ENCODE measurements around the gene EMILIN1. TPM values are rescaled to one million over a fixed set of nuclear protein-coding genes. Genes with fewer than 3 reads are reported as not detected.
A peak's percentile ranks its signal among the peaks of the same experiment; 100 is the strongest.

Gene EMILIN1
- total RNA-seq, 1 experiment from 2014 or later = 0.31 TPM

DNA sequence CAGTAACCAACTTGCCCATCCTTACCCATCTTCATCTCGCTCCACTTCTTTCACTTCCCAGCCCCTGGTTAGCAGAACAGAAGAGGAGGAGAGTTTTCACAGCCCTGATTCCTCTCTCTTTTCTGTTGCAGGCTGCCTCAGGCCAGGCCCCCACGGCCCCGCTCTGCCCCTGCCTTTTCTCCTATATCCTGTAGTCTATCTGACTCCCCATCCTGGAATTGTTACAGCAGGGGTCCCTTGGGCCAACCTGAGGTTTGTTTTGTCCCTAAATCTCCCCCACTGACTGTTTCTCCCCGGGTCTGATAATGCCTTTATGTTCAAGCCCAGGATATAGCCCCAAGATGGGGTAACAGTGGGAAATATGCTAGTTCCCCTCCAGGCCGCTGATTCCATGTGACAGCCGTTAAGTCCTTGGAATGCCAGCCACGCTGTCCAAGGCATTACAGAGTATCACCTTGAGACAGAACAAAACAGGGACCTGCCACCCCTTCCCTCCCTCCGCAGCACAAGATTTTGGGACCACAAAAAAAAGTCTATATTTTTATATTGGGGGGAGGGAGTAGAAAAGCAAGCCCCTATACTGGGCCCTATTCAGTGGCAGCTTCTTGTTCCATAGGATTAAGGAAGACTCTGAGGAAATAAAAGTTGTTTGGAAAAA lies 8.3 kb upstream of the EMILIN1 start:
- Histone ChIP-seq H3K27ac (ENCODE audit: low read length) (peak overlapping the region; percentile 93), H3K4me3 (ENCODE audit: low read depth in 2 of 2, low read length in 2 of 2) (peak overlapping the region; percentile 98 to 100), H3K4me1 (ENCODE audit: control insufficient read depth, insufficient read depth, low read length) (peaks cover 15% of the 10 kb centered on the region), H3K9me3 (ENCODE audit: control insufficient read depth, insufficient read depth, low read depth, low read length) (no peaks in the 10 kb centered on the region), H3K36me3 (ENCODE audit: control insufficient read depth, insufficient read depth, low read length) (no peaks in the 10 kb centered on the region), H3K27me3 (ENCODE audit: control insufficient read depth, insufficient read depth, low read length) (no peaks in the 10 kb centered on the region)
- POLR2A ChIA-PET = interaction anchor here (0.7 kb wide), 1 partner anchor 15 kb away, joined by 3 read pairs; no protein-coding TSS in a partner anchor
- no TSS peak for BruUV-seq (replicated peaks)
- TF ChIP-seq REST (IDR thresholded peaks at IDR 0.05; ENCODE audit: insufficient read depth in 1 of 2, low read depth in 2 of 2, low read length in 1 of 2) (no peak), SIN3A (IDR thresholded peaks at IDR 0.05; ENCODE audit: borderline replicate concordance, insufficient read depth, low read depth, low read length) (no peak), POLR2AphosphoS5 (IDR thresholded peaks at IDR 0.05; ENCODE audit: low read depth, low read length) (no peak), TCF7L2 (IDR thresholded peaks at IDR 0.05; ENCODE audit: low read depth, low read length) (no peak), CTCF (IDR thresholded peaks at IDR 0.05) (no peak)
- in situ Hi-C loops (cut with HindIII; ENCODE audit: low pct_unique_long_range_greater_than_20kb, low sequenced_read_pairs) = no loop called here
- DNase-seq (ENCODE audit: low read depth, low spot score) (no peak), ATAC-seq (no peak)
- intact Hi-C loops (cut with micrococcal nuclease; ENCODE audit: unreplicated experiment) = no loop called here
- CTCF ChIA-PET = interaction anchor here (0.7 kb wide), 1 partner anchor 12 kb away, joined by 3 read pairs; no protein-coding TSS in a partner anchor

DNA sequence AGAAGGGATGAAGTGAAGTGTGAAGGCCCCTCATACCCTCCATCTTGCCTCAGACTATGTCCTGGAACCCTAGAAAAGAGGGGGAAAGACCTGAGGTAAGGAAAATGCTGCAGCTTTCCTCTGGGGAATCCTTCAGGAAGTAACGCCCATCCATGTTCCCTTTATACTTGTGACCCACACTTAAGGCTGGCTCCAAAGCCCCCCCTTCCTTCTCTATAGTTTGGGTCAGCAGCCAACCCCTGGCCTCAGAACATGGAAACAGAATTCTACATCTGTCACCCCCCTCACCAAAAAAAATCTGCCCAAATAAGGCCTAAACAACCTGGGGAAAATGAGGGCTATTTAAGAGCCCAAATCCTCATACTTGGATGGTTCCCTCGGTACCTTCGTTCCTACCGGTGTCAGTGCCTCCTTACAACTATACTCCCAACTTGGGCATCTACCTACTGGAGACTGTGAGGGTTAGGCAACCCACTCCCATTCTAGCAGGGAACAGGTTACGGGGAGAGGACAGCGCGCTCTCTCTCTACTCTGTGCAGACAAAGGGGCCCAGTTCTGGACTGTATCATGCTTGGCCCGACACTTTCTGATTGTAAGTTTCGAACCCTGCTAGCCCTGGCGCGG lies 7.7 kb upstream of the EMILIN1 start:
- POLR2A ChIA-PET = interaction anchor here (0.8 to 1.8 kb wide), 2 partner anchors 16 to 20 kb away, joined by 3 to 6 read pairs; no protein-coding TSS in a partner anchor
- in situ Hi-C loops (cut with HindIII; ENCODE audit: low pct_unique_long_range_greater_than_20kb, low sequenced_read_pairs) (no loop called here), intact Hi-C loops (cut with micrococcal nuclease; ENCODE audit: unreplicated experiment) (no loop called here)
- H3K27me3 ChIP-seq (ENCODE audit: control insufficient read depth, insufficient read depth, low read length) = no peaks in the 10 kb centered on the region
- peak overlapping the region; percentile 93 for H3K27ac ChIP-seq (ENCODE audit: low read length)
- DNase-seq (ENCODE audit: low read depth, low spot score) (no peak), ATAC-seq (peak; percentile 1; the same call in 1 of the 2 replicates)
- H3K4me3 ChIP-seq (ENCODE audit: low read depth in 2 of 2, low read length in 2 of 2) = peak overlapping the region; percentile 98 to 100
- H3K4me1 ChIP-seq (ENCODE audit: control insufficient read depth, insufficient read depth, low read length) = peaks cover 15% of the 10 kb centered on the region
- TSS peak; percentile 73 for BruUV-seq (replicated peaks)
- TF ChIP-seq POLR2AphosphoS5 (IDR thresholded peaks at IDR 0.05; ENCODE audit: low read depth, low read length) = no peak
- no peak; the same call in 1 of the 2 replicates for TF ChIP-seq TCF7L2 (IDR thresholded peaks at IDR 0.05; ENCODE audit: low read depth, low read length)
- no peak for TF ChIP-seq REST (IDR thresholded peaks at IDR 0.05; ENCODE audit: insufficient read depth in 1 of 2, low read depth in 2 of 2, low read length in 1 of 2)
- no peak for TF ChIP-seq SIN3A (IDR thresholded peaks at IDR 0.05; ENCODE audit: borderline replicate concordance, insufficient read depth, low read depth, low read length)
- TF ChIP-seq CTCF (IDR thresholded peaks at IDR 0.05) = no peak
- no peaks in the 10 kb centered on the region for H3K9me3 ChIP-seq (ENCODE audit: control insufficient read depth, insufficient read depth, low read depth, low read length)
- CTCF ChIA-PET = interaction anchor here (0.7 kb wide), 1 partner anchor 11 kb away, joined by 3 read pairs; no protein-coding TSS in a partner anchor
- H3K36me3 ChIP-seq (ENCODE audit: control insufficient read depth, insufficient read depth, low read length) = no peaks in the 10 kb centered on the region

Data from Panc1 (cell line).